Thoracic aorta (tissue), 2 donors: Measurements from ENCODE around the gene DMAP1. TPM values are rescaled to one million over a fixed set of nuclear protein-coding genes. Genes with fewer than 3 reads are reported as not detected.

Source experiments
- ATAC-seq: fragments of 150-250 bp; one replicate; pipeline ENCODE4 v1.8.0; 2017; ENCODE audit warnings: low read depth; ENCODE audit not compliant: insufficient number of reproducible peaks, low FRiP score
- DNase-seq: peaks from one replicate; pipeline ENCODE4 v3.0.0-alpha.2; 2020; ENCODE audit warnings: low spot score
- H3K27ac ChIP-seq, 2 donors: fragments of 200-600 bp; sonication (generic); 1 replicate in 1 of 2; 2 replicates in 1 of 2; pipeline ENCODE4 v1.5.1; 2016; ENCODE audit warnings: mild to moderate bottlenecking in 2 of 2, moderate library complexity in 2 of 2
- H3K27me3 ChIP-seq: fragments of 200-600 bp; sonication (generic); replicated peaks from 2 replicates; pipeline ENCODE4 v1.6.0; 2016; ENCODE audit warnings: mild to moderate bottlenecking; ENCODE audit not compliant: insufficient read depth
- H3K36me3 ChIP-seq: fragments of 200-600 bp; sonication (generic); one replicate; pipeline ENCODE4 v1.5.1; 2016
- H3K4me1 ChIP-seq, 2 donors: fragments of 200-600 bp; sonication (generic); 1 replicate in 1 of 2; 2 replicates in 1 of 2; pipeline versions ENCODE4 v1.5.1 to v1.6.0; 2016; ENCODE audit warnings: low read depth in 2 of 2, mild to moderate bottlenecking in 1 of 2; ENCODE audit not compliant: control insufficient read depth in 1 of 2
- H3K4me3 ChIP-seq: fragments of 200-600 bp; sonication (generic); 2 replicates; pipeline ENCODE4 v1.5.1; 2016; ENCODE audit warnings: mild to moderate bottlenecking
- H3K9me3 ChIP-seq: fragments of 200-600 bp; sonication (generic); 2 replicates; pipeline ENCODE4 v1.5.1; 2016
- CTCF ChIP-seq: fragments of 200-600 bp; sonication (generic); IDR thresholded peaks from one replicate; pipeline ENCODE4 v1.5.1; 2019; ENCODE audit warnings: antibody characterized with exemption
- total RNA-seq, 2 donors: library from RNA; depleted of rRNA; stranded (reverse); fragments of >200 nt; gene quantifications; one replicate each; pipeline versions ENCODE4 v1.1.0 to v1.2.3, GENCODE V29; 2016

The DMAP1 gene
- total RNA-seq, 2 donors from 2014 or later: 40.2 to 68.0 TPM

GRCh38 chr1:44229435-44230167 lies 16.3 kb downstream of the DMAP1 start:
- no peak for DNase-seq
- no peaks in the 10 kb centered on the region for H3K9me3 ChIP-seq
- TF ChIP-seq CTCF: no peak
- H3K27me3 ChIP-seq: no peaks in the 10 kb centered on the region
- H3K27ac ChIP-seq: no peak overlapping the region
- H3K36me3 ChIP-seq: peaks cover 3% of the 10 kb centered on the region
- no peak for ATAC-seq
- H3K4me1 ChIP-seq: no peaks in the 10 kb centered on the region
- no peak overlapping the region for H3K4me3 ChIP-seq

DNA sequence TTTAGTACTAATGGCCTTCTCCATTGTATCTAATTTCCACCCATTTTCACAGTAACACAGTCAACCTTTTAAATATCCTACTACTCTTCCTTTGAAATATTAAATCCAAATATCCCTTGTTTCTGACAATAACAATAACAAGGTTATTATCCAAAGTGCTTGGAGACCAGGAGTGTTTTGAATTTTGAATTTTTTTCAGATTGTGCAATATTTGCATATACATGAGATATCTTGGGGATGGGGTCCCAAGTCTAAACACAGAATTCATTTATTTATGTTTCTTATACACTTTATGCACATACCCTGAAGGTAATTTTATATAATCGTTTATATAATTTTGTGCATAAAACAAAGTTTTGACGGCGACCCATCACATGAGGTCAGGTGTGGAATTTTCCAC lies 17.5 kb downstream of the DMAP1 start:
- peaks cover 3% of the 10 kb centered on the region for H3K36me3 ChIP-seq
- TF ChIP-seq CTCF: no peak
- no peak overlapping the region for H3K4me3 ChIP-seq
- no peaks in the 10 kb centered on the region for H3K27me3 ChIP-seq
- H3K4me1 ChIP-seq: no peaks in the 10 kb centered on the region
- DNase-seq: no peak
- no peak for ATAC-seq
- no peak overlapping the region for H3K27ac ChIP-seq
- H3K9me3 ChIP-seq: no peaks in the 10 kb centered on the region

DNA sequence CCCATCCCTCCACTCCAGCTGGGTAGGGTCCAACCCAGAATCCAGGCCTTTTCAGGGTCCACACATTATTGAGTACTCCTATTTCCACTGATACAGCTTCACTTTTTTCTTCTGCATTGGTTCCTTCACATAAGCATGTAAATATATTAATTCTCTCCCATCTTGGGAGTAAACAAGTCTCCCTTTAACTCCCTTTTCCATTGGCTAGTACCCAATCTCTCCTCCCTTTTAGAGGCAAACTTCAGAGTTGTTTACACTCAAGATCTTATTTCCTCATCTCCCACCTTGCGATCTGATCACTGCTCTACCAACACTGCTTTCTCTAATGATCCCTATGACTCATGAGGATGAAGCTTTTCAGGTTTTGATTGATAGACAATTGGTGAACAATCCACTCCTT lies 20.3 kb downstream of the DMAP1 start:
- Histone ChIP-seq H3K4me3 (no peak overlapping the region), H3K9me3 (no peaks in the 10 kb centered on the region), H3K36me3 (no peaks in the 10 kb centered on the region), H3K27ac (no peak overlapping the region), H3K4me1 (peaks cover 0 to 10% of the 10 kb centered on the region in 2 donors), H3K27me3 (no peaks in the 10 kb centered on the region)
- no peak for TF ChIP-seq CTCF
- DNase-seq (no peak), ATAC-seq (no peak)

DNA sequence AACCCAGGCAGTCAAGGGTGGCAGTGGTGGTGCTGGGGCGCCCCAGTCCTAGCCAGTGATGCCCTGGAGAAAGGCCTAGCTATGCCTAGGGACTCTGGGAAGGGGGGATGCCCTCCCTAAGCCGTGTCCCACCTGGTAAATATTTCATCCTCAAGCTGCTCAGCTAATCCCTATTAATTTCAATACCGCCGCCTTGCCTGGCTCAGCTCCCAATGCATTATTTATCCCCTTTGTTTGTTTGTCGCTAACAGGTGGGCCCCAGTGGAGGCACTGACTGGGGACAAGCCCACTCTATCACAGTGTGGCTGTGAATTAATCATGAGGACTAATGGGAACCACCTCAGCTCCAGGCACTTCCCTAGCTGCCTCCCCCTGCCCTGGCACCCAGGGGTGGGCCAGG lies 22.5 kb downstream of the DMAP1 start:
- Histone ChIP-seq H3K27ac (no peak overlapping the region), H3K4me3 (no peak overlapping the region), H3K4me1 (peaks cover 16 to 32% of the 10 kb centered on the region in 2 donors), H3K27me3 (no peaks in the 10 kb centered on the region), H3K9me3 (no peaks in the 10 kb centered on the region), H3K36me3 (no peaks in the 10 kb centered on the region)
- DNase-seq (no peak), ATAC-seq (no peak)
- no peak for TF ChIP-seq CTCF

- no peak for ATAC-seq
- TF ChIP-seq CTCF: no peak
- Histone ChIP-seq H3K4me1 (peaks cover 18 to 41% of the 10 kb centered on the region in 2 donors), H3K36me3 (no peaks in the 10 kb centered on the region), H3K9me3 (no peaks in the 10 kb centered on the region), H3K27me3 (no peaks in the 10 kb centered on the region), H3K4me3 (no peak overlapping the region), H3K27ac (no peak overlapping the region)
- DNase-seq: no peak
Observed at GRCh38 chr1:44236490-44237272, 23.4 kb downstream of the DMAP1 start.
